GM18526 (cell line): ENCODE measurements around the gene TSSC4.

ENCODE experiments used
- POLR2A ChIP-seq: IDR thresholded peaks from 3 replicates; pipeline ENCODE4 v1.6.1; 2011; ENCODE audit not compliant: insufficient read length; ENCODE audit errors: extremely low read depth

Gene TSSC4

DNA sequence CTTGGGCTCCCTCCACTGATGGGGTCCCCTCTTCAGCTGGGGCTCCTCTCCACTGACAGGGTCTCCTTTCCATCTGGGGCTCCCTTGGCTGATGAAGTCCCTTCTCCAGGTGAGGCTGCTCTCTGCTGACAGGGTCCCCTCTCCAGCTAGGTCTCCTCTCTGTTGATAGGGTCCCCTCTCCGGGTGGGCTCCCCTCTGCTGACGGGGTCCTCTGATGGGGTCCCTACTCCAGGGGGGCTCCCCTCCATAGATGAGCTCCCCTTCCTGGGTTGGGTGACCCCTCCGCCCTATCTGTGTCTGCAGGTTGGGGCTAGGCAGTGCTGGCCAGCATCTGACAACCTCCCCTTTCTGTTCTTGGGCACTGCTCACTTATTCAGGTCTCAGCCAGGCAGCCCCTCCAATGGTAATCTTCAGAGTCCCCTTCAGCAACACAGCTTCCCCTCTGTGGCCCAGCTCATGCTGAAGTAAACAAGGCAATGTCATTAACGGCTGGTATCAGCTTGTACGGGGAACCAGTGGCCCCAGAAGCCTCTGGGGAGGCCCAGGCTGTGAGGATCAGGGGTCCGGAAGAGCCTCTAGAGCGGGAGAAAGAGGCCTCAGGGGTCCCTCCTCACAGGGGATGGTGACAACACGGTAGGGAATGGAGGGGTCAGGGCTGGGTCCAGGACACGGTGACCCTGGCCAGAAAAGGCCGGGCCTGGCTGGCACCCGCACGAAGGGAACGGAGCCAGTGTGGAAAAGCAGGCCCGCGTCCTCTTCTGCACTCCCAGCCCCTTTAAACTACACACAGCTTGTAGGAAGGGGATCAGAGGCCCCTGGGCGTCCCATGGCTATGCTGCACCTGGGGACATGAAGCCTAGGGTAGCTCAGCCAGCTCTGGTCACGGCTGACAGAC lies 33.0 kb upstream of the TSSC4 start:
- no peak for TF ChIP-seq POLR2A

- TF ChIP-seq POLR2A, result no peak
Observed at GRCh38 chr11:2368178-2368850, 32.2 kb upstream of the TSSC4 start.

GRCh38 chr11:2368851-2369180 lies 31.7 kb upstream of the TSSC4 start:
- TF ChIP-seq POLR2A, result no peak

- TF ChIP-seq POLR2A, result no peak
Observed at GRCh38 chr11:2369320-2369719, 31.2 kb upstream of the TSSC4 start.

DNA sequence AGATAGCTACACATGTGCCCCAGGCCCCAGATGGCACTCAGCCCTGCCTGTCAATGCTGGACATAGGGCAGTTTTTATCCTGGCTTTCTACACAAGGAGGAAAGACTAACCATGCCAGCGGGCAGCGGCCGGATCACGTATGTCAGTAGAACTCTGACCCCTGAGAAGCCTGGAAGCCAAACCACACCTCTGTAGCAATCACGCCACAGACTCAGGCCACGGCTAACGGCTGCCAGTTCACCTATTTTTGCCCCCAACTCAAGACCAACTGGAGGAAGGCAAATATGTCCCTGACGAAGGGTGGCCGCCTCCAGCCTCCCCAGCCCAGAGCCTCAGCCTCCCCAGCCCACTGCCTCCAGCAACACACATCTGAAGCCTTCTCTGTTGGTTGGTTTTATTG lies 30.7 kb upstream of the TSSC4 start:
- TF ChIP-seq POLR2A, result no peak

- no peak for TF ChIP-seq POLR2A
Observed at GRCh38 chr11:2374456-2375201, 25.9 kb upstream of the TSSC4 start.

DNA sequence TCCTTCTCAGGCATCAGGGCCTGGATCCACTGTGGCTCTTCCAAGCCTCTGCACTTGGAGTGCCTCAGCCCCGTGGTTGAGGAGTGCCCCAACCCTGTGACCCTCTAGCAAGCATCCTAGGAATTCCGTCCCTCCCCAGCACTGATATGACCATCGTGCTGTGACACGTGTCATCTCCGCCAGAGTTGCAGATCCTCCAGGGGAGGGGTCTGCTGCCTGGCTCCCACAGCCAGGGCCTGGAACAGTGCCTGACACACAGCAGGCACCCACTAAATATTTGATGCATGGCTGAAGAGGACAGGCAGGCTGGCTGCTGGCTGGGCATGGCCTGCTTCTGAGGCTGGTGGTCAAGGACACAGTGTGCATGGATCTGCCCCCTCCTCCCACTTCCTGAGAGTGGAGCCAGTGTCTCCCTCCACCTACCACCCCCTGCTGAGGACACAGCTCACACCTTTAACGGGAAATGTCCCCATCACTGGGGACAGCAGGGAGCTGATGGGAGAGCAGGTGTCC lies 25.2 kb upstream of the TSSC4 start:
- TF ChIP-seq POLR2A, result no peak

GRCh38 chr11:2375964-2376551 lies 24.5 kb upstream of the TSSC4 start:
- TF ChIP-seq POLR2A, result no peak

GRCh38 chr11:2376751-2377451 lies 23.6 kb upstream of the TSSC4 start, which contains the start of gene CD81:
Gene CD81 (plus strand): TSS chr11:2377310. CDS start chr11:2377550, 240 bp downstream.
- TF ChIP-seq POLR2A, result peak; percentile 90

- no peak for TF ChIP-seq POLR2A
Observed at GRCh38 chr11:2377511-2378443, 22.8 kb upstream of the TSSC4 start.

DNA sequence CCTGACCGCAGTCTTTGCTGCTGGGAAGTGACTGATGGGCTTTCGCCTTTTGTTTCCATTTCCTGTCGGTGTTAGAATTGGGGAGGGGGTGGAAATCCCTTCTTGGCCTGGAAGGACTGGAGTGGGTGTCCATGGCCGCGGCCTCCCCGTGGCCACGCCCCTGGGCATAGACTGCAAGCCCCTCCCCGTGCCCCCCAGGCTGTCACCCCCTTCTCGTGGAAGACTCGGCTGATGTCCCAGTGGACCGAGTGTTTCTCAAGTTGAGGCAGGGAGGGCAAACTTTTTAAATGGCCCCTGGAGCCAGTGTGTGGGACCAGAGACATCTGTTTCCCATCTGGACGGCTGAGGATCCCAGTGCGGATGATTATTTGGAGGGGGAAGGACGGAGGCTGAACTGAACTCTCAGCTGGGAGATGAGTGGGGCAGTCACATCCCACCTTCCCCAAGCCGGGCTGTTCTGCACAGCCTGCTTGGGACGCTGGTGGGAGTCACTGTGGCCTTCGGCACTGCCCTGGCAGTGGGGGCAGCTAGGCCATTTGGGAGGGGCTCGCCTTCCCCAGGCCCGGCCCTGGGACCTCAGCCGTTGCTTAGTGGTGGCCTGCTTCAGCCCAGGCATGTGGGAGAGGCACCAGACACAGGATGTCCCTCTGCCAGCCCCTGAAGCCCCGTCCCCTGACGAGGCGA lies 21.9 kb upstream of the TSSC4 start:
- TF ChIP-seq POLR2A, result no peak

GRCh38 chr11:2379466-2380174 lies 20.9 kb upstream of the TSSC4 start:
- no peak for TF ChIP-seq POLR2A
